ENCODE measurements around the gene C9.
"Not testable (repeated sequence)": the region's sequence is repeated elsewhere in the genome, so short reads cannot be mapped to it uniquely, and the experiment has no call there.

- not testable (repeated sequence) for TF ChIP-seq CTCF (optimal IDR thresholded peaks at IDR 0.05 in 1 of 3, IDR thresholded peaks at IDR 0.05 in 1 of 3, conservative IDR thresholded peaks at IDR 0.05 in 1 of 3; ENCODE audit: extremely low read depth in 1 of 3, insufficient read depth in 2 of 3, low read length in 3 of 3); EZH2 (IDR thresholded peaks at IDR 0.05; ENCODE audit: low read length)
Measured at GRCh38 chr5:39234494-39234893, 129.8 kb downstream of the C9 start.
